PC-9 (cell line): Measurements from ENCODE around the gene GBX1. TPM values are rescaled to one million over a fixed set of nuclear protein-coding genes. Genes with fewer than 3 reads are reported as not detected.

Source experiments
- BruUV-seq: library from RNA; stranded (reverse); fragments of 400-500 nt; replicated peaks from 2 replicates; lab custom pipeline; 2021; lab: Mats Ljungman, UMichigan
- CTCF ChIA-PET: fragments of 300-600 bp; sonication (Branson Sonifier 250); formaldehyde crosslinking; loops from one replicate; lab custom pipeline; 2022; ENCODE audit warnings: antibody characterized with exemption; lab: Charles Lee
- POLR2A ChIA-PET: fragments of 300-600 bp; sonication (Branson Sonifier 250); formaldehyde crosslinking; loops from one replicate; lab custom pipeline; 2022; ENCODE audit warnings: antibody characterized with exemption; ENCODE audit not compliant: unreplicated experiment; lab: Charles Lee
- DNase-seq, 2 experiments: peaks; one replicate each; pipeline versions ENCODE4 v3.0.0 to v3.0.0-alpha.2; 2015 to 2022; ENCODE audit warnings: mixed read lengths in 1 of 2
- H2AFZ ChIP-seq: fragments of 200-600 bp; sonication (generic); 2 replicates; pipeline ENCODE4 v1.8.1; 2017; ENCODE audit warnings: antibody characterized with exemption
- H3F3A ChIP-seq: fragments of 200-600 bp; sonication (generic); 2 replicates; pipeline ENCODE4 v1.8.1; 2017; ENCODE audit warnings: antibody characterized with exemption, mild to moderate bottlenecking, low read depth; ENCODE audit not compliant: insufficient read depth
- H3K27ac ChIP-seq: fragments of 200-600 bp; sonication (generic); 2 replicates; pipeline ENCODE4 v1.6.1; 2016; ENCODE audit warnings: mixed run types
- H3K27me3 ChIP-seq: fragments of 200-600 bp; sonication (generic); 2 replicates; pipeline ENCODE4 v1.6.1; 2016; ENCODE audit warnings: low read depth, mixed run types; ENCODE audit not compliant: insufficient read depth
- H3K36me3 ChIP-seq: fragments of 200-600 bp; sonication (generic); 2 replicates; pipeline ENCODE4 v1.6.1; 2016; ENCODE audit warnings: low read depth, mixed run types
- H3K4me1 ChIP-seq: fragments of 200-600 bp; sonication (generic); replicated peaks from 2 replicates; pipeline ENCODE4 v1.6.1; 2016; ENCODE audit warnings: mixed run types; ENCODE audit not compliant: insufficient read depth
- H3K4me2 ChIP-seq: fragments of 200-600 bp; sonication (generic); 2 replicates; pipeline ENCODE4 v1.6.1; 2017; ENCODE audit warnings: mixed run types
- H3K4me3 ChIP-seq: fragments of 200-600 bp; sonication (generic); 2 replicates; pipeline ENCODE4 v1.6.1; 2016; ENCODE audit warnings: mixed run types
- H3K79me2 ChIP-seq: fragments of 200-600 bp; sonication (generic); 2 replicates; pipeline ENCODE4 v1.6.1; 2017; ENCODE audit warnings: low read depth, mixed run types
- H3K9me2 ChIP-seq: fragments of 200-600 bp; sonication (generic); 2 replicates; pipeline ENCODE4 v1.8.1; 2017; ENCODE audit warnings: mild to moderate bottlenecking; ENCODE audit not compliant: insufficient read depth
- H3K9me3 ChIP-seq: fragments of 200-600 bp; sonication (generic); 2 replicates; pipeline ENCODE4 v1.8.1; 2016; ENCODE audit warnings: low read depth; ENCODE audit not compliant: insufficient read depth
- H4K20me1 ChIP-seq: fragments of 200-600 bp; sonication (generic); 2 replicates; pipeline ENCODE4 v1.8.1; 2017; ENCODE audit not compliant: insufficient read depth
- CTCF ChIP-seq: fragments of 200-600 bp; sonication (generic); conservative IDR thresholded peaks from 2 replicates; pipeline ENCODE4 v1.6.1; 2017; ENCODE audit warnings: mixed run types, antibody characterized with exemption, mild to moderate bottlenecking, moderate library complexity
- EZH2 ChIP-seq: fragments of 200-600 bp; sonication (generic); IDR thresholded peaks from 2 replicates; pipeline ENCODE4 v1.8.0; 2017; ENCODE audit warnings: antibody characterized with exemption, low read depth
- intact Hi-C: fragments of 100-400 bp; cut with micrococcal nuclease; formaldehyde crosslinking; loops from one replicate; pipeline ENCODE4 v1.10.0; 2022; ENCODE audit not compliant: unreplicated experiment
- total RNA-seq: library from RNA; stranded (reverse); gene quantifications from 2 replicates; pipeline ENCODE4 v1.2.3, GENCODE V29; 2021

Gene GBX1
- total RNA-seq, 1 experiment from 2014 or later: not detected

GRCh38 chr7:151104411-151105235 is 62.9 kb downstream of the GBX1 start:
- POLR2A ChIA-PET: interaction anchor here (0.6 to 0.7 kb wide), 2 partner anchors 71 to 93 kb away, joined by 3 to 27 read pairs; no protein-coding TSS in a partner anchor
- CTCF ChIA-PET: no interaction called here
- intact Hi-C loops: no loop called here

GRCh38 chr7:151103973-151104372 is 63.5 kb downstream of the GBX1 start:
- Histone ChIP-seq H3K9me2 (no peaks in the 10 kb centered on the region), H3K9me3 (no peaks in the 10 kb centered on the region), H3F3A (no peaks in the 10 kb centered on the region), H3K4me2 (no peak overlapping the region), H3K79me2 (peaks cover 20% of the 10 kb centered on the region; the same call in 1 of the 2 replicates), H2AFZ (no peak overlapping the region), H3K4me1 (no peaks in the 10 kb centered on the region), H3K27me3 (no peaks in the 10 kb centered on the region), H3K27ac (no peak overlapping the region), H4K20me1 (peaks cover 55% of the 10 kb centered on the region), H3K36me3 (0 out of 2 replicates have a peak, but pooled peaks cover 5% of the 10 kb centered on the region), H3K4me3 (no peak overlapping the region)
- DNase-seq: no peak
- ChIA-PET POLR2A (no interaction called here), CTCF (no interaction called here)
- intact Hi-C loops: no loop called here
- no TSS peak for BruUV-seq
- no peak for TF ChIP-seq CTCF
- no peak for TF ChIP-seq EZH2

More at GRCh38 chr7:151104411-151105235, 62.9 kb downstream of the GBX1 start:
- H3K4me1 ChIP-seq: no peaks in the 10 kb centered on the region
- H3F3A ChIP-seq: peaks cover 2% of the 10 kb centered on the region; the same call in 1 of the 2 replicates
- peaks cover 52% of the 10 kb centered on the region for H4K20me1 ChIP-seq
- no peak for DNase-seq
- TF ChIP-seq CTCF (no peak), EZH2 (no peak)
- no peaks in the 10 kb centered on the region for H3K27me3 ChIP-seq
- no peaks in the 10 kb centered on the region for H3K9me2 ChIP-seq
- no peak overlapping the region for H2AFZ ChIP-seq
- H3K4me2 ChIP-seq: no peak overlapping the region
- 0 out of 2 replicates have a peak, but pooled peaks cover 5% of the 10 kb centered on the region for H3K36me3 ChIP-seq
- H3K27ac ChIP-seq: no peak overlapping the region
- no peak overlapping the region for H3K4me3 ChIP-seq
- no TSS peak for BruUV-seq
- H3K9me3 ChIP-seq: no peaks in the 10 kb centered on the region
- peaks cover 16% of the 10 kb centered on the region; the same call in 1 of the 2 replicates for H3K79me2 ChIP-seq

GRCh38 chr7:151102991-151103390 is 64.5 kb downstream of the GBX1 start:
- Histone ChIP-seq H3K9me3 (no peaks in the 10 kb centered on the region), H3K79me2 (peaks cover 29% of the 10 kb centered on the region), H2AFZ (no peak overlapping the region), H3K4me2 (no peak overlapping the region), H3K36me3 (0 out of 2 replicates have a peak, but pooled peaks cover 5% of the 10 kb centered on the region), H3F3A (no peaks in the 10 kb centered on the region), H4K20me1 (peaks cover 60% of the 10 kb centered on the region), H3K9me2 (no peaks in the 10 kb centered on the region), H3K27ac (no peak overlapping the region), H3K4me3 (no peak overlapping the region), H3K4me1 (no peaks in the 10 kb centered on the region), H3K27me3 (no peaks in the 10 kb centered on the region)
- ChIA-PET CTCF (no interaction called here), POLR2A (no interaction called here)
- DNase-seq: no peak
- TF ChIP-seq EZH2: no peak
- intact Hi-C loops: no loop called here
- no TSS peak for BruUV-seq
